ENCODE results near the gene HDAC8.
"Not testable (repeated sequence)": the region's sequence is repeated elsewhere in the genome, so short reads cannot be mapped to it uniquely, and the experiment has no call there.

The HDAC8 gene

DNA sequence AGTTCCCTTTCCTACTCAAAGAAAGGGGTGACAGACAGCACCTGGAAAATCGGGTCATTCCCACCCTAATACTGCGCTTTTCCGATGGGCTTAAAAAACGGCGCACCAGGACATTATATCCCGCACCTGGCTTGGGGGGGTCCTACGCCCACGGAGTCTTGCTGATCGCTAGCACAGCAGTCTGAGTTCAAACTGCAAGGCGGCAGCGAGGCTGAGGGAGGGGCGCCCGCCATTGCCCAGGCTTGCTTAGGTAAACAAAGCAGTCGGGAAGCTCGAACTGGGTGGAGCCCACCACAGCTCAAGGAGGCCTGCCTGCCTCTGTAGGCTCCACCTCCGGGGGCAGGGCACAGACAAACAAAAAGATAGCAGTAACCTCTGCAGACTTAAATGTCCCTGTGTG lies 131.9 kb downstream of the HDAC8 start:
- DNase-seq = not testable (repeated sequence)

DNA sequence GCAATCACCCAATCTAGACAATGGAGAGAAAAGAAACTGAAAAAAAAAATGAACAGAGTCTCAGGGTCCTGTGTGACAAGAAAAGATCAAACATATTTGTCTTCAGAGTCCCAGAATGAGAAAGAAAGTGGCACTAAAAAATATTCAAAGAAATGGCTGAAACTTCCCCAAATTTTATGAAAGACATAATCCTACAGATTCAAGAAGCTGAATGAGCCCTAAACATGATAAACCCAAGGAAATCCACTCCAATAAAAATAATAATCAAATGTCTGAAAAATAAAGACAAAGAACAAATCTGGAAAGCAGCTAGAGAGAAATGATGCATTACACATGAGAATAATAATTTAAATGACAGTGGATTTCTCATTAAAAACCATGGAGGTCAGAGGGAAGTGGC lies 136.6 kb downstream of the HDAC8 start:
- DNase-seq = no peak

GRCh38 chrX:72430405-72430968 lies 142.2 kb downstream of the HDAC8 start:
- DNase-seq = no peak

- DNase-seq = no peak
Observed at GRCh38 chrX:72421797-72422196, 150.8 kb downstream of the HDAC8 start.

DNA sequence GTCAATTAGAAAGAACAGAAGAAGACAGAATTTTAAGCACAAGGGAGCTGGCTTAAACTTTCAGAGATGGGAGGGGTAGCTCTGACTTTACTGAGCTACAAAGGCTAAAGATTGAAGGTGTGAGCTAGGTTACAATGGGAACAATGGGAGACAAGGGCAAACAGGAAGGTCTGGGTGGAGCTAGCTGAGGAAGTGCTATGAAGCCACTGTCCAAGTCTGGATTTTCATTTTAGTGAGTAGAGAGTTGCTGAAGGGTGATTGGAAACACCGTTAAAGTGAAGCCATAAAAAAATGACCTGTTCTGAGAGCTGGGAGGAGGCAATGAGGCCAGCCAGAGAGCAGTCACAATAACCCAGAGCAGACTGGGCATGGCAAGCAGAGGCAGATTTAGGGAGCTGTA lies 162.7 kb downstream of the HDAC8 start:
- DNase-seq = no peak

GRCh38 chrX:72408885-72409284 lies 163.8 kb downstream of the HDAC8 start:
- DNase-seq = no peak

DNA sequence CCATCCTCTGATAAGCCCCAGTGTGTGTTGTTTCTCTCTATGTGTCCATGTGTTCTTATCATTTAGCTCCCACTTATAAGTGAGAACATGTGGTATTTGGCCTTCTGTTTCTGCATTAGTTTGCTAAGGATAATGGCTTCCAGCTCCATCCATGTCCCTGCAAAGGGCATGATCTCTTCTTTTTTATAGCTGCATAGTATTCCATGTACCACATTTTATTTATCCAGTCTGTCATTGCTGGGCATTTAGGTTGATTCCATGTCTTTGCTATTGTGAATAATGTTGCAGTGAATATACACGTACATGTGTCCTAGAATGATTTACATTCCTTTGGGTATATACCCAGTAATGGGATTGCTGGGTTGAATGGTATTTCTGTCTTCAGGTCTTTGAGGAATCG lies 167.5 kb downstream of the HDAC8 start:
- not testable (repeated sequence) for DNase-seq

GRCh38 chrX:72402614-72403013 lies 170.0 kb downstream of the HDAC8 start:
- no peak for DNase-seq

DNA sequence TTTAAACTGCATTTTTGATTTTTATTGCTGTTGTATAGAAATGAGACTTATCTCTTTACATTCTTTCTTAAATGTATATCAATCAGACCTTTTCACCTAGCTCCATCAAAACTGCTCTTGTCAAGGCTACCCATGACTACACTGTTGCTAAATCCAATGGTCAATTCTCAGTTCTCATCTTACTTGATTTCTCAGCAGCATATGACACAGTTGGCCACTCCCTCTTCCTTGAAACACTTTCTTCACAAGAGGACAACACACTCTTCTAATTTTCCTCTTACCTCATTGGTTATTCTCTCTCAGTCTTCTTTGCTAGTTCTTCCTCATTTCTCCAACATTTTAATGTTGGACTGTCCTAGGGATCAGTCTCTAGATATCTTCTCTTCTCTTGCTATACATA lies 172.8 kb downstream of the HDAC8 start:
- no peak for DNase-seq

DNA sequence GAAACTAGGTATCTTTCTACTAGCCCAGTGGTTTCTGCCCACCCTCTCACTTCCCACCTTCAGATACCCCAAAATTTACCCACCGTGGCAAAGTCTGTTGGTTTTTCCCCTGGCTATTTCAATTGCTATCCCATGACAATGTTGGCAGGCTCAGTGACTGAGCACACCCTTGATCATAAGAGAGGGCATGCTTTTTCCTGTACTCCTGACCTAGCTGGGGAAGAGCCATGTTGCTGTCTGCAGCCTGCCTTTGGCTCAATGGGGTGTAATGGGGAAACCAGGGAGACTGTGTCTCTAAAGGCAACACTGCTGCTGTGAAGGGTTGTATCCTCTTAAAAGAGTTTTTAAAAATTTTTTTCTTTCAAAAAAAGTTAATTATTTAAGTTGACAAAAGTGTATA lies 176.5 kb downstream of the HDAC8 start:
- no peak for DNase-seq

GRCh38 chrX:72395237-72395636 lies 177.4 kb downstream of the HDAC8 start:
- DNase-seq = no peak

GRCh38 chrX:72394518-72395170 lies 178.0 kb downstream of the HDAC8 start:
- DNase-seq = no peak

- no peak for DNase-seq
Observed at GRCh38 chrX:72393836-72394517, 178.7 kb downstream of the HDAC8 start.

GRCh38 chrX:72392816-72393800 lies 179.5 kb downstream of the HDAC8 start:
- DNase-seq = no peak

GRCh38 chrX:72392042-72392441 lies 180.6 kb downstream of the HDAC8 start:
- no peak for DNase-seq

- DNase-seq = no peak
Observed at GRCh38 chrX:72387247-72387646, 185.4 kb downstream of the HDAC8 start.

- DNase-seq = peak in 1 of 2 experiments; percentile 10
Observed at GRCh38 chrX:72382202-72382595, 190.4 kb downstream of the HDAC8 start.

GRCh38 chrX:72381439-72382201 lies 191.0 kb downstream of the HDAC8 start:
- DNase-seq = peak; percentile 6 to 34

DNA sequence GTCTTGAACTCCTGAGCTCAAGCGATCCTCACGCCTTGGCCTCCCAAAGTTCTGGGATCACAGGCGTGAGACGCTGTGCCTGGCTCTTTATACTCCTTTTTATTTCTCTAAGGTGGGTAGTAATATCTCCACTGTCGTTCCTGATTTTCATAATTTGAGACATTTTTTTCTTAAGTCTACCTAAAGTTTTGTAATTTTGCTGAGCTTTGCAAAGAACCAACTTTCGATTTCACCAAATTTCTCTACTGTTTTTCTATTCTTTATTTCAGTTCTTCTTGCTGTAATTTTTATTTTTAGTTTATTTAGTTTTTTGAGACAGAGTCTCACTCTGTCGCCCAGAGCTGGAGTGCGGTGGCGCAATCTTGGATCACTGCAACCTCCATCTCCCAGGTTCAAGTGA lies 196.5 kb downstream of the HDAC8 start:
- no peak for DNase-seq

DNA sequence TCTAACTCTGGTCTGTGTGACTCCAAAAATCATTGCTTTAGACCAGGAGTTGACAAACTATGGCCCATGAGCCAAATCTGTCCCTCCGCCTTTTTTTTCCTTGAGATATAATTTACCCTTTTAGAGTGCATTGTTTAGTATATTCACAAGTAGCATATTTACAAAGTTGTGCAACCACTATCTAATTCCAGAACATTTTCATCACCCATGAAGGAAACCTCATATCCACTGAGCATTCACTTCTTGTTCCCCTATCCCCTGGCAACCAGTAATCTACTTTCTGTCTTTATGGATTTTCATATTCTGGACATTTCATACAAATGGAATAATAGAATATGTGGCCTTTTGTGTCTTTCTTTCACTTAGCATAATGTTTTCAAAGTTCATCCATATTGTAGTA lies 199.5 kb downstream of the HDAC8 start:
- no peak for DNase-seq

GRCh38 chrX:72372735-72373134 lies 199.9 kb downstream of the HDAC8 start:
- no peak for DNase-seq

- DNase-seq = no peak
Observed at GRCh38 chrX:72371405-72371804, 201.2 kb downstream of the HDAC8 start.

Data from SHP77 (cell line).